GM10266 (cell line): Measurements from ENCODE around the gene GLIPR2.

ENCODE experiments used
- DNase-seq: peaks from one replicate; pipeline ENCODE4 v3.0.0; 2012; ENCODE audit errors: extremely low spot score
- CTCF ChIP-seq: IDR thresholded peaks from 2 replicates; pipeline ENCODE4 v1.5.1; 2012; ENCODE audit warnings: mild to moderate bottlenecking, low read depth; ENCODE audit not compliant: control insufficient read depth, insufficient read depth; ENCODE audit errors: missing control alignments

The GLIPR2 gene

GRCh38 chr9:36113999-36114398, 22.5 kb upstream of the GLIPR2 start:
- no peak for TF ChIP-seq CTCF
- no peak for DNase-seq

- no peak for TF ChIP-seq CTCF
- no peak for DNase-seq
Observed at GRCh38 chr9:36116593-36116992, 19.9 kb upstream of the GLIPR2 start.

GRCh38 chr9:36118201-36118600, 18.3 kb upstream of the GLIPR2 start:
- DNase-seq = no peak
- no peak for TF ChIP-seq CTCF

- DNase-seq = no peak
- no peak for TF ChIP-seq CTCF
Observed at GRCh38 chr9:36118706-36119105, 17.8 kb upstream of the GLIPR2 start.

- no peak for DNase-seq
- no peak for TF ChIP-seq CTCF
Observed at GRCh38 chr9:36119476-36119875, 17.1 kb upstream of the GLIPR2 start.

- no peak for DNase-seq
- TF ChIP-seq CTCF = no peak
Observed at GRCh38 chr9:36120705-36121104, 15.8 kb upstream of the GLIPR2 start.

GRCh38 chr9:36121971-36122370, 14.6 kb upstream of the GLIPR2 start:
- DNase-seq = no peak
- no peak for TF ChIP-seq CTCF
